HCT116 (cell line): Measurements from ENCODE around the gene ZXDC. TPM values are rescaled to one million over a fixed set of nuclear protein-coding genes. Genes with fewer than 3 reads are reported as not detected.

Experiments
- ATAC-seq: fragments of 200-7000 bp; cut with Tn5 transposase; 2 replicates; pipeline ENCODE4 v1.9.1; 2020; ENCODE audit warnings: mild to moderate bottlenecking, moderate library complexity
- BruUV-seq: library from RNA; stranded (reverse); fragments of 400-500 nt; replicated peaks from 2 replicates; lab custom pipeline; 2021; lab: Mats Ljungman, UMichigan
- CTCF ChIA-PET: fragments of 300-600 bp; sonication (Branson Sonifier 250); formaldehyde crosslinking; loops from one replicate; lab custom pipeline; 2021; ENCODE audit warnings: antibody characterized with exemption; lab: Charles Lee
- POLR2A ChIA-PET: fragments of 300-600, 350-600 bp; sonication (Branson Sonifier 250); formaldehyde crosslinking; loops from one replicate; lab custom pipeline; 2021; ENCODE audit warnings: antibody characterized with exemption; lab: Charles Lee
- RAD21 ChIA-PET, 2 experiments: fragments of 300-600 bp; sonication (Branson Sonifier 250); formaldehyde crosslinking; loops; one replicate each; lab custom pipeline; 2023; ENCODE audit warnings: low total read pairs in 2 of 2; ENCODE audit not compliant: uncharacterized antibody in 2 of 2, unreplicated experiment in 2 of 2, low non-redundant PET in 1 of 2; lab: Charles Lee
- DNase-seq: peaks from one replicate; pipeline ENCODE4 v3.0.0-alpha.2; 2010; ENCODE audit warnings: low read depth, low spot score
- H2AFZ ChIP-seq: fragments of 200-600 bp; shearing (Covaris generic), sonication (generic); 2 replicates; pipeline ENCODE4 v1.6.1; 2017; ENCODE audit warnings: low read depth, mixed run types, mixed read lengths, antibody characterized with exemption, low read length; ENCODE audit not compliant: poor library complexity, severe bottlenecking
- H3K27ac ChIP-seq: 2 replicates; pipeline ENCODE4 v1.5.1; 2012; ENCODE audit warnings: low read depth, low read length
- H3K27me3 ChIP-seq: fragments of 200-600 bp; sonication (generic); 2 replicates; pipeline ENCODE4 v1.6.1; 2016; ENCODE audit warnings: mixed run types, low read length, mixed read lengths; ENCODE audit not compliant: insufficient read depth
- H3K36me3 ChIP-seq, 2 experiments: fragments of 200-500 bp in 1 of 2; fragments of 200-600 bp in 1 of 2; sonication (Bioruptor generic) in 1 of 2; sonication (generic) in 1 of 2; 2 replicates each; pipeline versions ENCODE4 v1.5.1 to v1.6.1; 2014 to 2016; ENCODE audit warnings: low read length in 2 of 2, inconsistent platforms in 1 of 2, mixed read lengths in 1 of 2, mixed run types in 1 of 2; ENCODE audit not compliant: insufficient read depth in 2 of 2, control insufficient read depth in 1 of 2
- H3K4me1 ChIP-seq, 2 experiments: fragments of 200-600 bp in 1 of 2; sonication (generic) in 1 of 2; 2 replicates each; pipeline versions ENCODE4 v1.5.1 to v1.6.1; 2012 to 2017; ENCODE audit warnings: low read length in 2 of 2, inconsistent platforms in 1 of 2, mild to moderate bottlenecking in 1 of 2, mixed read lengths in 1 of 2, mixed run types in 1 of 2, moderate library complexity in 1 of 2; ENCODE audit not compliant: insufficient read depth in 2 of 2, control insufficient read depth in 1 of 2
- H3K4me2 ChIP-seq: fragments of 200-600 bp; sonication (generic); 2 replicates; pipeline ENCODE4 v1.6.1; 2017; ENCODE audit warnings: mixed run types, low read length, mixed read lengths
- H3K4me3 ChIP-seq, 2 experiments: fragments of 200-600 bp in 1 of 2; sonication (generic) in 1 of 2; replicated peaks in 1 of 2; 2 replicates each; pipeline ENCODE4 v1.5.1; 2011 to 2016; ENCODE audit warnings: low read length in 2 of 2, control low read depth in 1 of 2, low read depth in 1 of 2, mild to moderate bottlenecking in 1 of 2, mixed read lengths in 1 of 2, mixed run types in 1 of 2
- H3K79me2 ChIP-seq: fragments of 200-600 bp; sonication (generic); 2 replicates; pipeline ENCODE4 v1.6.1; 2017; ENCODE audit warnings: mild to moderate bottlenecking, mixed run types, low read length, moderate library complexity, mixed read lengths; ENCODE audit not compliant: insufficient read depth
- H3K9ac ChIP-seq: fragments of 200-600 bp; sonication (generic); 2 replicates; pipeline ENCODE4 v1.6.1; 2016; ENCODE audit warnings: low read length, mixed read lengths
- H3K9me2 ChIP-seq: fragments of 200-600 bp; sonication (generic), shearing (Covaris generic); 2 replicates; pipeline ENCODE4 v1.6.1; 2017; ENCODE audit warnings: mixed run types, mild to moderate bottlenecking, moderate library complexity; ENCODE audit not compliant: insufficient read depth
- H3K9me3 ChIP-seq, 2 experiments: fragments of 200-500 bp in 1 of 2; fragments of 200-600 bp in 1 of 2; sonication (Bioruptor generic) in 1 of 2; sonication (generic) in 1 of 2; 2 replicates each; pipeline ENCODE4 v1.6.1; 2014 to 2017; ENCODE audit warnings: low read length in 2 of 2, mixed read lengths in 2 of 2, inconsistent platforms in 1 of 2, low read depth in 1 of 2, mild to moderate bottlenecking in 1 of 2, mixed run types in 1 of 2, moderate library complexity in 1 of 2; ENCODE audit not compliant: control insufficient read depth in 1 of 2, insufficient read depth in 1 of 2
- H4K20me1 ChIP-seq: fragments of 200-600 bp; sonication (generic), shearing (Covaris generic); 2 replicates; pipeline ENCODE4 v1.6.1; 2017; ENCODE audit warnings: mixed run types, mild to moderate bottlenecking, moderate library complexity; ENCODE audit not compliant: insufficient read depth
- CBX3 ChIP-seq: IDR thresholded peaks from 2 replicates; pipeline ENCODE4 v1.6.1; 2012; ENCODE audit warnings: low read depth
- CEBPB ChIP-seq: IDR thresholded peaks from 2 replicates; pipeline ENCODE4 v1.6.1; 2012; ENCODE audit warnings: low read depth
- EGR1 ChIP-seq: IDR thresholded peaks from 2 replicates; pipeline ENCODE4 v1.6.1; 2012; ENCODE audit warnings: low read depth
- EZH2 ChIP-seq: fragments of 200-600 bp; sonication (generic); IDR thresholded peaks from 2 replicates; pipeline ENCODE4 v1.6.1; 2017; ENCODE audit warnings: antibody characterized with exemption, mixed run types
- FOSL1 ChIP-seq: IDR thresholded peaks from 2 replicates; pipeline ENCODE4 v1.6.1; 2012; ENCODE audit warnings: low read depth
- JUND ChIP-seq: IDR thresholded peaks from 2 replicates; pipeline ENCODE4 v1.6.1; 2012
- POLR2A ChIP-seq: IDR thresholded peaks from 2 replicates; pipeline ENCODE4 v1.7.0; 2011; ENCODE audit warnings: borderline replicate concordance; ENCODE audit not compliant: insufficient read depth, insufficient read length; ENCODE audit errors: extremely low read depth
- RAD21 ChIP-seq: IDR thresholded peaks from 2 replicates; pipeline ENCODE4 v1.6.1; 2012; ENCODE audit warnings: low read depth, mild to moderate bottlenecking
- SIN3A ChIP-seq: IDR thresholded peaks from 2 replicates; pipeline ENCODE4 v1.6.1; 2012; ENCODE audit warnings: low read depth
- SRF ChIP-seq: IDR thresholded peaks from 2 replicates; pipeline ENCODE4 v1.6.1; 2012; ENCODE audit warnings: low read depth
- TCF7L2 ChIP-seq: IDR thresholded peaks from 2 replicates; pipeline ENCODE4 v1.7.0; 2011; ENCODE audit warnings: borderline replicate concordance, inconsistent platforms; ENCODE audit not compliant: insufficient read depth, insufficient read length; ENCODE audit errors: extremely low read depth
- YY1 ChIP-seq: IDR thresholded peaks from 2 replicates; pipeline ENCODE4 v1.6.1; 2011; ENCODE audit warnings: low read length, low read depth, moderate library complexity, mild to moderate bottlenecking; ENCODE audit not compliant: insufficient replicate concordance; ENCODE audit errors: extremely low read depth
- ZBTB33 ChIP-seq: IDR thresholded peaks from 2 replicates; pipeline ENCODE4 v1.6.1; 2011; ENCODE audit warnings: mild to moderate bottlenecking, low read length, moderate library complexity; ENCODE audit not compliant: insufficient replicate concordance; ENCODE audit errors: extremely low read depth
- ZFX ChIP-seq: fragments of 450-650 bp; IDR thresholded peaks from 2 replicates; pipeline ENCODE4 v1.6.1; 2017
- intact Hi-C: fragments of 100-400 bp; cut with micrococcal nuclease; formaldehyde crosslinking; loops from 2 replicates; pipeline ENCODE4 v1.10.0; 2022
- total RNA-seq: library from RNA; stranded (reverse); gene quantifications from one replicate; pipeline ENCODE4 v1.2.1, GENCODE V29; 2021; ENCODE audit not compliant: unreplicated experiment
- TF ChIP-seq, protein P1 (sequence below): IDR thresholded peaks from 2 replicates; pipeline ENCODE4 v1.6.1; 2012; ENCODE audit warnings: low read depth
- TF ChIP-seq, protein P2 (sequence below): IDR thresholded peaks from 2 replicates; pipeline ENCODE4 v1.6.1; 2012

The ZXDC gene
- total RNA-seq, 1 experiment from 2014 or later: 29.9 TPM

GRCh38 chr3:126394977-126395321 is 80.7 kb downstream of the ZXDC start:
- no TSS peak for BruUV-seq
- H3K36me3 ChIP-seq: no peaks in the 10 kb centered on the region
- H3K79me2 ChIP-seq: no peaks in the 10 kb centered on the region
- DNase-seq: no peak
- H3K27ac ChIP-seq: no peak overlapping the region
- H3K27me3 ChIP-seq: no peaks in the 10 kb centered on the region
- H3K4me2 ChIP-seq: no peak overlapping the region
- H3K4me3 ChIP-seq: no peak overlapping the region
- no peak overlapping the region for H3K9ac ChIP-seq
- TF ChIP-seq, protein P1, sequence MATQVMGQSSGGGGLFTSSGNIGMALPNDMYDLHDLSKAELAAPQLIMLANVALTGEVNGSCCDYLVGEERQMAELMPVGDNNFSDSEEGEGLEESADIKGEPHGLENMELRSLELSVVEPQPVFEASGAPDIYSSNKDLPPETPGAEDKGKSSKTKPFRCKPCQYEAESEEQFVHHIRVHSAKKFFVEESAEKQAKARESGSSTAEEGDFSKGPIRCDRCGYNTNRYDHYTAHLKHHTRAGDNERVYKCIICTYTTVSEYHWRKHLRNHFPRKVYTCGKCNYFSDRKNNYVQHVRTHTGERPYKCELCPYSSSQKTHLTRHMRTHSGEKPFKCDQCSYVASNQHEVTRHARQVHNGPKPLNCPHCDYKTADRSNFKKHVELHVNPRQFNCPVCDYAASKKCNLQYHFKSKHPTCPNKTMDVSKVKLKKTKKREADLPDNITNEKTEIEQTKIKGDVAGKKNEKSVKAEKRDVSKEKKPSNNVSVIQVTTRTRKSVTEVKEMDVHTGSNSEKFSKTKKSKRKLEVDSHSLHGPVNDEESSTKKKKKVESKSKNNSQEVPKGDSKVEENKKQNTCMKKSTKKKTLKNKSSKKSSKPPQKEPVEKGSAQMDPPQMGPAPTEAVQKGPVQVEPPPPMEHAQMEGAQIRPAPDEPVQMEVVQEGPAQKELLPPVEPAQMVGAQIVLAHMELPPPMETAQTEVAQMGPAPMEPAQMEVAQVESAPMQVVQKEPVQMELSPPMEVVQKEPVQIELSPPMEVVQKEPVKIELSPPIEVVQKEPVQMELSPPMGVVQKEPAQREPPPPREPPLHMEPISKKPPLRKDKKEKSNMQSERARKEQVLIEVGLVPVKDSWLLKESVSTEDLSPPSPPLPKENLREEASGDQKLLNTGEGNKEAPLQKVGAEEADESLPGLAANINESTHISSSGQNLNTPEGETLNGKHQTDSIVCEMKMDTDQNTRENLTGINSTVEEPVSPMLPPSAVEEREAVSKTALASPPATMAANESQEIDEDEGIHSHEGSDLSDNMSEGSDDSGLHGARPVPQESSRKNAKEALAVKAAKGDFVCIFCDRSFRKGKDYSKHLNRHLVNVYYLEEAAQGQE: no peak
- TF ChIP-seq JUND: no peak
- no peak for TF ChIP-seq ZFX
- TF ChIP-seq SRF: no peak
- TF ChIP-seq POLR2A: no peak
- no peak for TF ChIP-seq RAD21
- TF ChIP-seq CEBPB: no peak
- TF ChIP-seq YY1: no peak
- TF ChIP-seq, protein P2, sequence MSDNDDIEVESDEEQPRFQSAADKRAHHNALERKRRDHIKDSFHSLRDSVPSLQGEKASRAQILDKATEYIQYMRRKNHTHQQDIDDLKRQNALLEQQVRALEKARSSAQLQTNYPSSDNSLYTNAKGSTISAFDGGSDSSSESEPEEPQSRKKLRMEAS: no peak
- TF ChIP-seq SIN3A: no peak
- no peak for TF ChIP-seq EGR1
- no peak for TF ChIP-seq TCF7L2
- TF ChIP-seq CBX3: no peak
- TF ChIP-seq EZH2: no peak
- no peak for TF ChIP-seq ZBTB33
- TF ChIP-seq FOSL1: no peak
- TF ChIP-seq, all 23 proteins: peak for 0
- intact Hi-C loops: no loop called here
- H2AFZ ChIP-seq: no peak overlapping the region
- H3K9me2 ChIP-seq: no peaks in the 10 kb centered on the region
- H4K20me1 ChIP-seq: no peaks in the 10 kb centered on the region
- CTCF ChIA-PET: no interaction called here
- no peaks in the 10 kb centered on the region for H3K4me1 ChIP-seq
- RAD21 ChIA-PET: no interaction called here
- POLR2A ChIA-PET: no interaction called here
- no peak for ATAC-seq
- H3K9me3 ChIP-seq: no peaks in the 10 kb centered on the region
